ENCODE results near the gene CSGALNACT2. TPM values are rescaled to one million over a fixed set of nuclear protein-coding genes. Genes with fewer than 3 reads are reported as not detected.

CSGALNACT2 gene
- total and polyA plus RNA-seq, 4 donors = 4.1 to 11.0 (median 6.1) TPM

- Histone ChIP-seq H3K27me3 (ENCODE audit: control insufficient read depth in 4 of 4, insufficient read depth in 4 of 4, low read length in 3 of 4) (peaks cover 2 to 4% (median 3%) of the 10 kb centered on the region in 4 donors), H3K27ac (ENCODE audit: low read depth in 1 of 2, low read length in 2 of 2) (no peak overlapping the region), H3K4me1 (ENCODE audit: control insufficient read depth in 4 of 4, insufficient read depth in 4 of 4, low read length in 3 of 4) (peaks cover 2 to 12% (median 7%) of the 10 kb centered on the region in 4 donors), H3K9me3 (ENCODE audit: control insufficient read depth in 4 of 4, low read length in 3 of 4) (no peaks in the 10 kb centered on the region), H3K36me3 (ENCODE audit: control insufficient read depth in 4 of 4, insufficient read depth in 3 of 4, low read depth in 1 of 4, low read length in 3 of 4) (no peaks in the 10 kb centered on the region), H3K4me3 (ENCODE audit: low read depth in 1 of 3, low read length in 3 of 3) (no peak overlapping the region), H3K9ac (ENCODE audit: low read depth in 1 of 2, low read length in 2 of 2) (no peak overlapping the region)
- DNase-seq (ENCODE audit: low spot score) = no peak
- no peak for TF ChIP-seq HNF4A (conservative IDR thresholded peaks at IDR 0.05)
- TF ChIP-seq RAD21 (IDR thresholded peaks at IDR 0.05) = no peak
- TF ChIP-seq MAX (IDR thresholded peaks at IDR 0.05) = no peak
- TF ChIP-seq CTCF (IDR thresholded peaks at IDR 0.05; ENCODE audit: low read depth, low read length, missing input control) = no peak
- no peak for TF ChIP-seq HNF4G (IDR thresholded peaks at IDR 0.05)
- TF ChIP-seq FOXA2 (IDR thresholded peaks at IDR 0.05) = no peak
- no peak for TF ChIP-seq NR2F2 (IDR thresholded peaks at IDR 0.05)
- TF ChIP-seq JUND (IDR thresholded peaks at IDR 0.05) = no peak
- no peak for TF ChIP-seq SP1 (IDR thresholded peaks at IDR 0.05)
- TF ChIP-seq EGR1 (IDR thresholded peaks at IDR 0.05; ENCODE audit: low read depth in 2 of 2) = no peak
- no peak for TF ChIP-seq YY1 (IDR thresholded peaks at IDR 0.05)
- TF ChIP-seq REST (IDR thresholded peaks at IDR 0.05) = no peak
- no peak for TF ChIP-seq ZBTB33 (IDR thresholded peaks at IDR 0.05)
- TF ChIP-seq FOXA1 (IDR thresholded peaks at IDR 0.05) = no peak
- TF ChIP-seq ATF3 (IDR thresholded peaks at IDR 0.05) = no peak
- no peak for TF ChIP-seq GABPA (IDR thresholded peaks at IDR 0.05 in 1 of 2, conservative IDR thresholded peaks at IDR 0.05 in 1 of 2)
- TF ChIP-seq RXRA (IDR thresholded peaks at IDR 0.05) = no peak
- no peak for TF ChIP-seq TAF1 (conservative IDR thresholded peaks at IDR 0.05)
- 88% methylated on average over 8 of the region's 8 CpGs for WGBS
These were observed 92.8 kb downstream of the CSGALNACT2 start for GRCh38 chr10:43230909-43231522.
